HG03060 (cell line): ENCODE data around the gene MDN1.
"Not testable (repeated sequence)": the region's sequence is repeated elsewhere in the genome, so short reads cannot be mapped to it uniquely, and the experiment has no call there.

ENCODE experiments used
- ATAC-seq: cut with Tn5 transposase; IDR thresholded peaks from one replicate; pipeline ENCODE4 v1.9.1; 2021; ENCODE audit warnings: low read depth, moderate number of reproducible peaks; ENCODE audit not compliant: unreplicated experiment

MDN1 gene

GRCh38 chr6:89775150-89775549 lies 44.4 kb downstream of the MDN1 start:
- ATAC-seq = no peak

GRCh38 chr6:89769572-89769971 lies 50.0 kb downstream of the MDN1 start:
- ATAC-seq = no peak

- no peak for ATAC-seq
These were observed 51.3 kb downstream of the MDN1 start for GRCh38 chr6:89768324-89768723.

GRCh38 chr6:89763550-89763949 lies 56.0 kb downstream of the MDN1 start:
- ATAC-seq = no peak

- ATAC-seq = no peak
These were observed 60.8 kb downstream of the MDN1 start for GRCh38 chr6:89758830-89759229.

GRCh38 chr6:89750338-89750737 lies 69.3 kb downstream of the MDN1 start:
- ATAC-seq = no peak

- no peak for ATAC-seq
These were observed 69.7 kb downstream of the MDN1 start for GRCh38 chr6:89749918-89750317.

GRCh38 chr6:89745716-89746115 lies 73.9 kb downstream of the MDN1 start:
- no peak for ATAC-seq

- no peak for ATAC-seq
These were observed 74.5 kb downstream of the MDN1 start for GRCh38 chr6:89745096-89745495.

GRCh38 chr6:89736893-89737292 lies 82.7 kb downstream of the MDN1 start:
- no peak for ATAC-seq

- no peak for ATAC-seq
These were observed 85.1 kb downstream of the MDN1 start for GRCh38 chr6:89734526-89734925.

GRCh38 chr6:89731924-89732567 lies 87.5 kb downstream of the MDN1 start:
- no peak for ATAC-seq

GRCh38 chr6:89731262-89731661 lies 88.3 kb downstream of the MDN1 start:
- ATAC-seq = not testable (repeated sequence)

- ATAC-seq = no peak
These were observed 89.8 kb downstream of the MDN1 start for GRCh38 chr6:89729818-89730217.

- ATAC-seq = no peak
These were observed 92.1 kb downstream of the MDN1 start for GRCh38 chr6:89727501-89727900.

GRCh38 chr6:89724981-89725380 lies 94.6 kb downstream of the MDN1 start:
- no peak for ATAC-seq

- no peak for ATAC-seq
These were observed 96.5 kb downstream of the MDN1 start for GRCh38 chr6:89723046-89723445.

GRCh38 chr6:89716532-89716931 lies 103.1 kb downstream of the MDN1 start:
- no peak for ATAC-seq

GRCh38 chr6:89711801-89712200 lies 107.8 kb downstream of the MDN1 start:
- no peak for ATAC-seq

GRCh38 chr6:89708316-89708715 lies 111.3 kb downstream of the MDN1 start:
- ATAC-seq = no peak

- no peak for ATAC-seq
These were observed 111.8 kb downstream of the MDN1 start for GRCh38 chr6:89707766-89708165.

GRCh38 chr6:89706121-89706520 lies 113.5 kb downstream of the MDN1 start:
- no peak for ATAC-seq

- no peak for ATAC-seq
These were observed 116.3 kb downstream of the MDN1 start for GRCh38 chr6:89703292-89703691.
